GM12801 (cell line): Measurements from ENCODE around the gene DPP7.

Source experiments
- CTCF ChIP-seq: IDR thresholded peaks from one replicate; pipeline ENCODE4 v1.5.1; 2011; ENCODE audit warnings: control low read depth; ENCODE audit not compliant: insufficient read length; ENCODE audit errors: extremely low read depth

DPP7 gene

DNA sequence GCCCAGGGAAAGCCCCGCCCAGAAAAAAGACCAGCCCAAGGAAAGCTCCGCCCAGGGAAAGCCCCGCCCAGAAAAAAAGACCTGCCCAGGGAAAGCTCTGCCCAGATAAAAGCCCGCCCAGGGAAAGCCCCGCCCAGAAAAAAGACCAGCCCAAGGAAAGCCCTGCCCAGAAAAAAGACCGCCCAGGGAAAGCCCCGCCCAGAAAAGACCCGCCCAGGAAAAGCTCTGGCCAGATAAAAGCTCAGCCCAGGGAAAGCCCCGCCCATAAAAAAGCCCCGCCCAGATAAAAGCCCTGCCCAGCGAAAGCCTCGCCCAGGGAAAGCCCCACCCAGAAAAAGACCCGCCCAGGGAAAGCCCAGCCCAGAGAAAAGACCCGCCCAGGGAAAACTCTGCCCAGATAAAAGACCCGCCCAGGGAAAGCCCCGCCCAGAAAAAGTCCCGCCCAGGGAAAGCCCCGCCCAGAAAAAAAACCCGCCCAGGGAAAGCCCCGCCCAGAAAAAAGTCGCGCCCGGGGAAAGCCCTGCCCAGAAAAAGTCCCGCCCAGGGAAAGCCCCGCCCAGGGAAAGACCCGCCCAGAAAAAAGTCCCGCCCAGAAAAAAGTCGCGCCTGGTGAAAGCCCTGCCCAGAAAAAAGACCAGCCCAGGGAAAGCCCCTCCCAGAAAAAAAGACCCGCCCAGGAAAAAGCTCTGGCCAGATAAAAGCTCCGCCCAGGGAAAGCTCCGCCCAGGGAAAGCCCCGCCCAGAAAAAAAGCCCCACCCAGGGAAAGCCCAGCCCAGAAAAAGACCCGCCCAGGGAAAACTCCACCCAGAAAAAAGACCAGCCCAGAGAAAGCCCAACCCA is 36.3 kb upstream of the DPP7 start:
- no peak for TF ChIP-seq CTCF

- TF ChIP-seq CTCF, result no peak
Observed at GRCh38 chr9:137149942-137150616, 35.5 kb upstream of the DPP7 start.

DNA sequence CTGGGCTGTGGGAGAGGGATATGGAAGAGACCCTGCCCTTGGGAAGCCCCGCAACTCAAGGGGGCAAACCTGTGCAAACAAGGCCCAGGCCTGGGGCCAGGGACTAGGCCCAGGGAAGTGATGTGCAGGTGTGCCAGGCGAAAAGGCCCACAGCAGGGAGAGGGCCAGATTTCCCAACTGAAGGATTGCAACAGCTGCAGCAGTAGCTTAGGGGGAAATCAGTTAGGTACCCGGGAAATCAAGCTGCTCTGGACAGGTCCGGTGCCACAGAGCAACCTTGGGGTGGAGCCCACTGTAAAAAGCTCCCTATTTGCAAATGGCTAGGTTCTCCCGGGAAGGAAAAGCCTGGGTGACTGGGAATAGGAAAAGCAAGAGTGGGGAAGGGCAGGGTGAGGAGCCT is 34.8 kb upstream of the DPP7 start:
- TF ChIP-seq CTCF, result no peak

- TF ChIP-seq CTCF, result no peak
Observed at GRCh38 chr9:137148661-137149060, 34.1 kb upstream of the DPP7 start.

DNA sequence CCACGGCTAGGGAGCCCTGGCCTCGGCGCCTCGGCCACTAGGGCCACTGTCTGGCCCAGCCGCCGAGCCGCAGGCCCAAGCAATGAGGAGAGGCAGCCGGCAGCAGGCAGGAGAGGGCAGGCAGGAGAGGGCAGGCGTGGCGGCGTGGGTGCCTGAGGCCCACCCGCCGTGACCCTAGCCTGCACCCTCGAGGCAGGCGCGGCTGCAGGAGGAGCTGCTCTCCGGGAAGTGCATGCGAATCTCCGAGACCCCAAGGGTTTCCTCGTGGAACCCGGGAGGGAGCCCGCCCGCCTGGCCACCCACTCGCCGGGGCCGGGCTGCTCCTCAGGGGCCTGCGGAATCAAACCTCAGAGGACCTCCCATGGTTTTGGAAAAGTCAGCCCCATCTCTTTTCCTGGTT is 33.7 kb upstream of the DPP7 start:
- TF ChIP-seq CTCF, result no peak

- no peak for TF ChIP-seq CTCF
Observed at GRCh38 chr9:137147793-137148160, 33.2 kb upstream of the DPP7 start.

GRCh38 chr9:137147091-137147792 is 32.7 kb upstream of the DPP7 start:
- TF ChIP-seq CTCF, result no peak
